HepG2 (cell line): ENCODE data around the gene ADGRL1. TPM values are rescaled to one million over a fixed set of nuclear protein-coding genes. Genes with fewer than 3 reads are reported as not detected.

ENCODE experiments used
- ATAC-seq: fragments of 200-7000 bp; cut with Tn5 transposase; 3 replicates; pipeline ENCODE4 v1.9.1; 2020; ENCODE audit warnings: mild to moderate bottlenecking, moderate library complexity
- BruUV-seq: library from RNA; stranded (reverse); fragments of 400-500 nt; replicated peaks from 2 replicates; lab custom pipeline; 2021; lab: Mats Ljungman, UMichigan
- CTCF ChIA-PET: fragments of 300-600 bp; formaldehyde crosslinking; extraction: SDS; loops from one replicate; lab custom pipeline; 2021; ENCODE audit warnings: low total read pairs, inconsistent platforms, low intra/inter-chr PET ratio; lab: Yijun Ruan, JAX
- POLR2A ChIA-PET: fragments of 350-600 bp; sonication (Branson Sonifier 250); formaldehyde crosslinking; loops from one replicate; lab custom pipeline; 2020; ENCODE audit warnings: antibody characterized with exemption, inconsistent platforms; lab: Yijun Ruan, JAX
- DNase-seq: peaks from one replicate; pipeline ENCODE4 v3.0.0-alpha.2; 2015; ENCODE audit warnings: low spot score
- FAIRE-seq: peaks from 3 replicates; lab custom pipeline; 2011; peaks lifted over from hg19 to GRCh38; lab: Jason Lieb, UNC
- H2AFZ ChIP-seq: one replicate; pipeline ENCODE4 v1.6.1; 2011; ENCODE audit warnings: low read length, inconsistent platforms
- H3K27ac ChIP-seq: fragments of 300-600 bp; 3 replicates; pipeline ENCODE4 v1.8.0; 2011; ENCODE audit warnings: mixed run types, mild to moderate bottlenecking, mixed read lengths, low read length, inconsistent platforms; ENCODE audit not compliant: insufficient read depth; ENCODE audit errors: extremely low read length
- H3K27me3 ChIP-seq, 2 experiments: fragments of 200-600 bp in 1 of 2; 2 replicates in 1 of 2; 3 replicates in 1 of 2; pipeline versions ENCODE4 v1.6.0 to v1.8.0; 2011; ENCODE audit warnings: low read length in 2 of 2, mild to moderate bottlenecking in 2 of 2, moderate library complexity in 2 of 2, inconsistent platforms in 1 of 2; ENCODE audit not compliant: insufficient read depth in 2 of 2, control insufficient read depth in 1 of 2
- H3K36me3 ChIP-seq, 2 experiments: fragments of 200-600 bp in 1 of 2; replicated peaks in 1 of 2; 2 replicates in 1 of 2; 3 replicates in 1 of 2; pipeline versions ENCODE4 v1.5.1 to v1.8.0; 2011; ENCODE audit warnings: low read length in 2 of 2, inconsistent platforms in 1 of 2; ENCODE audit not compliant: insufficient read depth in 2 of 2, control insufficient read depth in 1 of 2
- H3K4me1 ChIP-seq: 2 replicates; pipeline ENCODE4 v1.5.1; 2012; ENCODE audit warnings: low read length, inconsistent platforms; ENCODE audit not compliant: insufficient read depth
- H3K4me2 ChIP-seq: 2 replicates; pipeline ENCODE4 v1.6.0; 2011; ENCODE audit warnings: low read depth, low read length, inconsistent platforms
- H3K4me3 ChIP-seq, 3 experiments: fragments of 200-600 bp in 1 of 3; sonication (generic), shearing (Covaris generic) in 1 of 3; replicated peaks in 1 of 3; 2 replicates each; pipeline ENCODE4 v1.5.1; 2011 to 2016; ENCODE audit warnings: low read length in 3 of 3, inconsistent platforms in 2 of 3, low read depth in 2 of 3, mild to moderate bottlenecking in 2 of 3, control low read depth in 1 of 3, mixed read lengths in 1 of 3; ENCODE audit not compliant: insufficient read depth in 1 of 3
- H3K79me2 ChIP-seq: one replicate; pipeline ENCODE4 v1.6.1; 2011; ENCODE audit warnings: low read length, inconsistent platforms; ENCODE audit not compliant: insufficient read depth
- H3K9ac ChIP-seq: 2 replicates; pipeline ENCODE4 v1.6.0; 2011; ENCODE audit warnings: mild to moderate bottlenecking, low read depth, low read length, inconsistent platforms; ENCODE audit not compliant: insufficient read depth
- H3K9me3 ChIP-seq: 2 replicates; pipeline ENCODE4 v1.5.1; 2012; ENCODE audit warnings: mild to moderate bottlenecking, low read length
- H4K20me1 ChIP-seq: 2 replicates; pipeline ENCODE4 v1.6.0; 2011; ENCODE audit warnings: inconsistent platforms, mild to moderate bottlenecking, low read length, moderate library complexity; ENCODE audit not compliant: insufficient read depth
- E2F5 ChIP-seq: sonication (generic); formaldehyde crosslinking; conservative IDR thresholded peaks from 2 replicates; pipeline ENCODE4 v1.4.0; 2020; ENCODE audit warnings: missing genetic modification reagents
- HCFC1 ChIP-seq: fragments of 150-350 bp; IDR thresholded peaks from 2 replicates; pipeline ENCODE4 v1.6.1; 2014; ENCODE audit warnings: low read depth, low read length
- JDP2 ChIP-seq: sonication (generic); formaldehyde crosslinking; IDR thresholded peaks from 2 replicates; pipeline ENCODE4 v1.8.1; 2022; ENCODE audit warnings: missing genetic modification reagents, borderline replicate concordance
- MYPOP ChIP-seq: sonication (generic); formaldehyde crosslinking; IDR thresholded peaks from 2 replicates; pipeline ENCODE4 v1.8.1; 2023; ENCODE audit warnings: mild to moderate bottlenecking, moderate library complexity, missing genetic modification reagents
- RBFOX2 ChIP-seq: fragments of 200-400 bp; formaldehyde crosslinking; IDR thresholded peaks from 2 replicates; pipeline ENCODE4 v1.6.1; 2017; ENCODE audit warnings: low read depth, mild to moderate bottlenecking, low read length
- TEAD2 ChIP-seq: sonication (generic); formaldehyde crosslinking; IDR thresholded peaks from 2 replicates; pipeline ENCODE4 v1.9.0; 2021; ENCODE audit warnings: missing genetic modification reagents
- TFDP2 ChIP-seq: sonication (generic); formaldehyde crosslinking; IDR thresholded peaks from 2 replicates; pipeline ENCODE4 v1.4.0; 2020; ENCODE audit warnings: missing genetic modification reagents
- ZNF441 ChIP-seq: sonication (generic); formaldehyde crosslinking; IDR thresholded peaks from 2 replicates; pipeline ENCODE4 v1.7.0; 2021; ENCODE audit warnings: missing genetic modification reagents, borderline replicate concordance
- ZNF530 ChIP-seq: sonication (generic); formaldehyde crosslinking; IDR thresholded peaks from 2 replicates; pipeline ENCODE4 v1.5.0; 2020; ENCODE audit warnings: low read depth, mild to moderate bottlenecking, missing genetic modification reagents
- ZNF713 ChIP-seq: sonication (generic); formaldehyde crosslinking; IDR thresholded peaks from 2 replicates; pipeline ENCODE4 v1.4.0; 2020; ENCODE audit warnings: mild to moderate bottlenecking, missing genetic modification reagents
- ZNF839 ChIP-seq: sonication (generic); formaldehyde crosslinking; IDR thresholded peaks from 2 replicates; pipeline ENCODE4 v1.4.0; 2020; ENCODE audit warnings: missing genetic modification reagents, mild to moderate bottlenecking, borderline replicate concordance
- ZXDC ChIP-seq: sonication (generic); formaldehyde crosslinking; IDR thresholded peaks from 2 replicates; pipeline ENCODE4 v1.5.0; 2020; ENCODE audit warnings: mild to moderate bottlenecking, missing genetic modification reagents
- ZZZ3 ChIP-seq: sonication (generic); formaldehyde crosslinking; IDR thresholded peaks from 2 replicates; pipeline ENCODE4 v1.4.0; 2020; ENCODE audit warnings: missing genetic modification reagents, mild to moderate bottlenecking, borderline replicate concordance
- WGBS: methylation state at CpG from one replicate; pipeline ENCODE4 v1.1.6; 2017; ENCODE audit warnings: low lambda C conversion rate; 5-methylcytosine and 5-hydroxymethylcytosine counted together
- in situ Hi-C: cut with HindIII; loops from 2 replicates; pipeline ENCODE4 v1.10.0; 2017; ENCODE audit warnings: low pct_unique_long_range_greater_than_20kb; ENCODE audit not compliant: extremely low pct_ligation_motif_present
- intact Hi-C: fragments of 100-400 bp; cut with micrococcal nuclease; formaldehyde crosslinking; loops from one replicate; pipeline ENCODE4 v1.10.0; 2022; ENCODE audit not compliant: unreplicated experiment
- polyA plus RNA-seq, 8 experiments: library from polyadenylated mRNA; depleted of rRNA in 3 of 8; stranded (reverse) in 7 of 8; unstranded in 1 of 8; fragments of >200 nt; fragmentation: Illumina TruSeq in 4 of 8; extraction: Trizol in 4 of 8; gene quantifications; 2 replicates each; pipeline versions ENCODE4 v1.2.1 to v1.2.3, GENCODE V29; 2011 to 2016; ENCODE audit warnings: low read depth in 4 of 8, missing spikeins in 1 of 8, mixed read lengths in 1 of 8; ENCODE audit not compliant: insufficient read depth in 1 of 8
- total RNA-seq, 5 experiments: library from RNA; depleted of rRNA; stranded (reverse); fragments of >200 nt; fragmentation: Illumina TruSeq; extraction: Trizol; gene quantifications; 2 replicates each; pipeline ENCODE4 v1.2.3, GENCODE V29; 2016; ENCODE audit warnings: low read depth in 1 of 5

Gene ADGRL1
- total and polyA plus RNA-seq, 2 of the 13 experiments (the other 11 are each of a cell fraction or from before 2014, with no cell fraction given) = 0.49 to 1.7 TPM

- Histone ChIP-seq H3K27ac (no peak overlapping the region), H4K20me1 (no peaks in the 10 kb centered on the region), H3K79me2 (no peaks in the 10 kb centered on the region), H3K9me3 (no peaks in the 10 kb centered on the region), H3K4me2 (no peak overlapping the region), H3K9ac (no peak overlapping the region), H2AFZ (no peak overlapping the region), H3K27me3 (peaks cover 0 to 6% of the 10 kb centered on the region in 2 experiments; a peak in 1 of 5 replicates), H3K36me3 (no peaks in the 10 kb centered on the region), H3K4me3 (no peak overlapping the region), H3K4me1 (peaks cover 22% of the 10 kb centered on the region)
- TF ChIP-seq RBFOX2 (no peak), MYPOP (CRISPR knock-in tag) (no peak), ZNF713 (CRISPR knock-in tag) (no peak), TEAD2 (CRISPR knock-in tag) (no peak), ZNF441 (no peak)
- FAIRE-seq (no peak), ATAC-seq (peak; percentile 29), DNase-seq (no peak)
- ChIA-PET POLR2A (interaction anchor here (1.0 kb wide), 1 partner anchor 47 kb away, joined by 4 read pairs; the partner anchor contains the start of gene ASF1B), CTCF (no interaction called here)
- WGBS = 39% methylated on average over 7 of the region's 14 CpGs
- intact Hi-C loops = no loop called here
- no TSS peak for BruUV-seq
- in situ Hi-C loops = no loop called here
Observed at GRCh38 chr19:14183741-14184350, 22.1 kb downstream of the ADGRL1 start.

GRCh38 chr19:14182476-14182875, 23.5 kb downstream of the ADGRL1 start:
- H3K36me3 ChIP-seq = no peaks in the 10 kb centered on the region
- no peak overlapping the region for H2AFZ ChIP-seq
- FAIRE-seq (no peak), ATAC-seq (no peak), DNase-seq (no peak)
- no TSS peak for BruUV-seq
- no peak overlapping the region for H3K9ac ChIP-seq
- no peak overlapping the region for H3K27ac ChIP-seq
- CTCF ChIA-PET = no interaction called here
- no peaks in the 10 kb centered on the region for H3K9me3 ChIP-seq
- 40% methylated on average over 1 of the region's 8 CpGs for WGBS
- intact Hi-C loops = no loop called here
- in situ Hi-C loops = no loop called here
- H4K20me1 ChIP-seq = no peaks in the 10 kb centered on the region
- H3K4me1 ChIP-seq = peaks cover 22% of the 10 kb centered on the region
- no peak overlapping the region for H3K4me3 ChIP-seq
- no peaks in the 10 kb centered on the region for H3K79me2 ChIP-seq
- H3K27me3 ChIP-seq = peaks cover 0 to 6% of the 10 kb centered on the region in 2 experiments; a peak in 1 of 5 replicates
- POLR2A ChIA-PET = no interaction called here
- H3K4me2 ChIP-seq = no peak overlapping the region
- no peak for TF ChIP-seq ZNF530 (CRISPR knock-in tag)
- no peak for TF ChIP-seq ZXDC (CRISPR knock-in tag)
- TF ChIP-seq ZNF839 = no peak
- no peak for TF ChIP-seq E2F5 (CRISPR knock-in tag)
- TF ChIP-seq ZZZ3 (CRISPR knock-in tag) = no peak
- TF ChIP-seq TFDP2 (CRISPR knock-in tag) = no peak
- no peak for TF ChIP-seq JDP2 (CRISPR knock-in tag)
- TF ChIP-seq HCFC1 = no peak
